ENCODE data around the gene AP1G2. TPM values are rescaled to one million over a fixed set of nuclear protein-coding genes. Genes with fewer than 3 reads are reported as not detected.

The AP1G2 gene
- total and polyA plus RNA-seq, 2 donors (not counting 1 experiment from before 2014, with no cell fraction given), result 648 to 1,185 TPM

DNA sequence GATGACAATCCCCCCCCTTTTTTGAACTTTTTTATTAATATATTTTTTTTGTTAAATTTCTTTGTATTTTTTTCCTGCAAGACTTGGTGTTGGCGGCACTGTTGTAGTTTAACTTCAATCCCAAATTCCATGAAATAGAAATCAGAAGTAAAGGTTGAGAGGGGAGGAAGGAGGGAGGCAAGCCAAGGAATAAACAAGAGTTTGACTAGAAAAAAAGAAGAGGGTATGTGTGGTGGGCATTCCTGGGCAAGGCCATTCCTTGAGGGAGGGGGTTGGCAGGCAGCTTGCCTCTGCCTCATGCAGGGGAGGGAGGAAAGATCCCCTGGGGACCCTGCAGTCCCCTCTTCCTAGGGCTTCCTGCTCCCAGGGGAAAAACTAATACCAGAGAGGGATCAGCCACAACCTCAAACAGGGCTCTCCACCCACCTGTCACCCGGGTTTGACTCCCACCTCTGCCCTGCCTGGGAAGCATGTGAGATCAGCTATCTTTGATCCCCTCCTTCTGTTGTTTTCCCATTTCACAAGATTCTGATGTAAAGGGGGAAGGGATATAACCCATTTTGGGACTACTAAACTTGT, 519 bp upstream of the AP1G2 start:
- H3K4me1 ChIP-seq (ENCODE audit: control insufficient read depth in 2 of 2, insufficient read depth in 2 of 2, low read length in 2 of 2), result peaks cover 15 to 23% of the 10 kb centered on the region in 2 donors

More for the DNA sequence above, 519 bp upstream of the AP1G2 start:
- Mint-ChIP-seq H3K9me3 (ENCODE audit: insufficient read depth) (no peaks in the 10 kb centered on the region), H3K4me3 (peak overlapping the region; percentile 96), H3K27ac (peak overlapping the region; percentile 96), H3K27me3 (peaks cover 18% of the 10 kb centered on the region), H3K4me1 (peaks cover 31% of the 10 kb centered on the region)
- ATAC-seq (ENCODE audit: low read depth) (no peak), DNase-seq (peak; percentile 8)
- POLR2A ChIA-PET, result interaction anchor here (1.1 kb wide), 1 partner anchor 798 kb away, joined by 3 read pairs; no protein-coding TSS in a partner anchor
- intact Hi-C loops (cut with micrococcal nuclease), result loop anchor here (5.0 to 10.0 kb wide), 4 partner anchors 283 to 874 kb away; partner anchors contain the start of genes HOMEZ, PCK2 and SDR39U1
- no CpG with 5 or more reads among the region's 2 CpGs for WGBS (ENCODE audit: insufficient coverage)
- Histone ChIP-seq H3K9ac (ENCODE audit: low read length) (peak overlapping the region; percentile 82), H4K20me1 (ENCODE audit: control insufficient read depth, insufficient read depth, low read length, poor library complexity, severe bottlenecking) (peaks cover 20% of the 10 kb centered on the region), H3K4me2 (replicated peaks; ENCODE audit: low read depth, low read length, poor library complexity, severe bottlenecking) (peak overlapping the region; percentile 76), H3K4me3 (ENCODE audit: control extremely low read depth in 1 of 5, extremely low read depth in 1 of 5, insufficient read depth in 1 of 5, low read depth in 2 of 5, low read length in 4 of 5) (peak overlapping the region; percentile 7 to 94 (median 80)), H3K27ac (ENCODE audit: low read length in 2 of 2) (peak overlapping the region; percentile 71 to 72), H3K79me2 (ENCODE audit: control insufficient read depth, insufficient read depth, low read length) (peaks cover 26% of the 10 kb centered on the region), H3K27me3 (replicated peaks in 1 of 4; ENCODE audit: control extremely low read depth in 1 of 4, control insufficient read depth in 3 of 4, insufficient read depth in 4 of 4, low read length in 3 of 4) (peaks cover 0 to 15% (median 3%) of the 10 kb centered on the region in 4 experiments), H3K9me3 (ENCODE audit: control extremely low read depth in 1 of 3, control insufficient read depth in 2 of 3, insufficient read depth in 1 of 3, low read length in 2 of 3) (no peaks in the 10 kb centered on the region), H3K36me3 (replicated peaks in 1 of 2; ENCODE audit: control extremely low read depth in 1 of 2, control insufficient read depth in 1 of 2, extremely low read depth in 1 of 2, insufficient read depth in 2 of 2, low read length in 1 of 2) (peaks cover 0 to 32% of the 10 kb centered on the region in 2 experiments), H2AFZ (ENCODE audit: insufficient read depth, low read depth, low read length, poor library complexity, severe bottlenecking) (peak overlapping the region; percentile 89)
- TF ChIP-seq, protein P1, sequence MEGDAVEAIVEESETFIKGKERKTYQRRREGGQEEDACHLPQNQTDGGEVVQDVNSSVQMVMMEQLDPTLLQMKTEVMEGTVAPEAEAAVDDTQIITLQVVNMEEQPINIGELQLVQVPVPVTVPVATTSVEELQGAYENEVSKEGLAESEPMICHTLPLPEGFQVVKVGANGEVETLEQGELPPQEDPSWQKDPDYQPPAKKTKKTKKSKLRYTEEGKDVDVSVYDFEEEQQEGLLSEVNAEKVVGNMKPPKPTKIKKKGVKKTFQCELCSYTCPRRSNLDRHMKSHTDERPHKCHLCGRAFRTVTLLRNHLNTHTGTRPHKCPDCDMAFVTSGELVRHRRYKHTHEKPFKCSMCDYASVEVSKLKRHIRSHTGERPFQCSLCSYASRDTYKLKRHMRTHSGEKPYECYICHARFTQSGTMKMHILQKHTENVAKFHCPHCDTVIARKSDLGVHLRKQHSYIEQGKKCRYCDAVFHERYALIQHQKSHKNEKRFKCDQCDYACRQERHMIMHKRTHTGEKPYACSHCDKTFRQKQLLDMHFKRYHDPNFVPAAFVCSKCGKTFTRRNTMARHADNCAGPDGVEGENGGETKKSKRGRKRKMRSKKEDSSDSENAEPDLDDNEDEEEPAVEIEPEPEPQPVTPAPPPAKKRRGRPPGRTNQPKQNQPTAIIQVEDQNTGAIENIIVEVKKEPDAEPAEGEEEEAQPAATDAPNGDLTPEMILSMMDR (IDR thresholded peaks at IDR 0.05), result no peak
- TF ChIP-seq EZH2 (IDR thresholded peaks at IDR 0.05; ENCODE audit: borderline replicate concordance, insufficient read depth, low read depth, low read length, poor library complexity, severe bottlenecking), result no peak
- CTCF ChIA-PET, result interaction anchor here (1.0 to 9.3 kb wide), 3 partner anchors 11 to 241 kb away, joined by 3 to 61 read pairs (median 24); partner anchors contain the start of gene THTPA
